GM19099 (cell line): ENCODE data around the gene COL6A2.

ENCODE experiments used
- POLR2A ChIP-seq: IDR thresholded peaks from 3 replicates; pipeline ENCODE4 v1.6.1; 2011; ENCODE audit warnings: low read depth; ENCODE audit not compliant: insufficient read length; ENCODE audit errors: extremely low read depth

COL6A2 gene

GRCh38 chr21:46095814-46096595, 1.9 kb upstream of the COL6A2 start:
- TF ChIP-seq POLR2A = no peak

GRCh38 chr21:46096596-46097335, 1.1 kb upstream of the COL6A2 start:
- TF ChIP-seq POLR2A = no peak

GRCh38 chr21:46098303-46099141, 610 bp downstream of the COL6A2 start:
- no peak for TF ChIP-seq POLR2A

- no peak for TF ChIP-seq POLR2A
Measured at GRCh38 chr21:46099476-46099875, 1.6 kb downstream of the COL6A2 start.

DNA sequence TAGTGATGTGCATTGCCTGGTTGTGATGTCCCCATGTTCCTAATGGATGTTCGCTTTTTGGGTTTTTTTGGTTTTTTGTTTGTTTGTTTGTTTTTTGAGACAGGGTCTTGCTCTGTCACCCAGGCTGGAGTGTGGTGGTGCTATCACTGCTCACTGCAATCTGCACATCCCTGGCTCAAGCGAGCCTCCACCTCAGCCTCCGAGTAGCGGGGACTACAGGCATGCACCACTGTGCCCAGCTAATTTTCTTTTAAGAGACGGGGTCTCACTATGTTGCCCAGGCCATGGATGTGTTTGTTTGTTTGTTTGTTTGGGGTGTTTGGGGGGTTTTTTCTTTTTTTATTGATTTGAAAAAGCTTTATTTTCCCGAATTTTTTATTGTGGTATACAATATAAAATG, 2.1 kb downstream of the COL6A2 start:
- TF ChIP-seq POLR2A = no peak

GRCh38 chr21:46100426-46100825, 2.5 kb downstream of the COL6A2 start:
- TF ChIP-seq POLR2A = no peak

- TF ChIP-seq POLR2A = no peak
Measured at GRCh38 chr21:46100906-46101305, 3.0 kb downstream of the COL6A2 start.

GRCh38 chr21:46104104-46104503, 6.2 kb downstream of the COL6A2 start:
- TF ChIP-seq POLR2A = no peak

DNA sequence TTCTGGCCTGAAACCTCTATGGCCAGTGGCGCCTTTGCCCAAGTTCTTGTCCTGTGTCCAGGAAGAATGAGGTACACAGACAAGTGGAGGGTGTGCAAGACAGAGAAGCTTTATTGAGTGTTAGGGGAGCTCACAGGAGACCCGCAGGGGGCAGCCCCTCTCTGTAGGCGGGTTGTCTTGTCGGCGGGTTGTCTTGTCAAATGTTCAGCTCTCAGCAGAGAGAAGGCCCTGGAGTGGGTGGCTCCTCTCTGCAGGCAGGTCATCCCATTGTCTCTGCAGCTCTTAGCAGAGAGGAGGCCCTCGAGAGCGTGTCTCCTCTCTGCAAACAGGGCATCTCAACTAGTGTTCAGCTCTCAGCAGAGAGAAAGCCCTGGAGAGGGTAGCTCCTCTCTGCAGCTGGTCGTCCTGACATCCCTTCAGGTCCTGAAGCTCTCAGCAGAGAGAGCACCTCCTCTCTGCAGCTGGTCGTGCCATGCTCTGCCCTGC, 11.0 kb downstream of the COL6A2 start:
- TF ChIP-seq POLR2A = no peak

DNA sequence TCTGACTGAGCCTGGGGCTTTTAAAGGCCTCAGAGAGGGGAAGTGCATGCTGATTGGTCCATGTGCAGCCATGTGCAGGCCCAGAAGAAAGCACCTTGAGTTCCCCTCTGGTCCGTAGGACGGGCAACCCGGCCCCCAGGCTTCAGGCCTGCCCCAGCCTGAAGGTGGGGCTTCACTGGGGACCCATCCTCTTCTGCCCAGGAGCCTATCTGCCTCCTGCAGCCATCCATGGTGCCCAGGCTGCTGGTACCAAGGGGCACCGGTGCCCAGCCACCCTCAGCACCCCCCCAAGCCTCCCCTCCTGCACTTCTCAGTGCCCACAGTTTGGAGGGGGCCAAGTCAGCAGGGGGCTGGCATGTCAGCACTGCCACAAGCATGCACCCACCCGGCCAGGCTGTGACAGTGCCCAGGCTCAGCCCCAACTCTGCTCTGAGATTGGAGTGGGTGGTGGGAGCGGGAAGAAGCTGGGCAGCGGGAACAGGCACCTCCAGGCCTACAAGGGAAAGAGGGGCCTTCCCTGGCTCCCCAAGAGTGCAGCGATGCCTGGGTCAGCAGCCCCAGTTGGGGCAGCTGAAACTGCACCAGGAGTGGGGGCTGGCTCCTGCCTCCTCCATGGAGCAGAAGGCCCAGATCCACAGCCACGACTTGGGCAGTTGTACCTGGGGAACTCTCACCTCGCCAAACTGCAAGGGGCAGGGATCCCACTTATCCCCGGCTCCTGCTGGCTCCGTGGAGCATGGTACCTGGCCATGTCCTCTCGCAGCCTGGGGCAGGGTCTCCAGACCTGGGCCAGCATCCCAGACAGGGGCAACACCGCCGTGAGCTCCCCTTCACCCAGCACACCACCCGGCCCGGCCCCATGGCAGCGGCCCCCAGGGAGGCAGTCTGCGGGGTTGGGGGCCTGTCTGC, 11.7 kb downstream of the COL6A2 start:
- TF ChIP-seq POLR2A = no peak

DNA sequence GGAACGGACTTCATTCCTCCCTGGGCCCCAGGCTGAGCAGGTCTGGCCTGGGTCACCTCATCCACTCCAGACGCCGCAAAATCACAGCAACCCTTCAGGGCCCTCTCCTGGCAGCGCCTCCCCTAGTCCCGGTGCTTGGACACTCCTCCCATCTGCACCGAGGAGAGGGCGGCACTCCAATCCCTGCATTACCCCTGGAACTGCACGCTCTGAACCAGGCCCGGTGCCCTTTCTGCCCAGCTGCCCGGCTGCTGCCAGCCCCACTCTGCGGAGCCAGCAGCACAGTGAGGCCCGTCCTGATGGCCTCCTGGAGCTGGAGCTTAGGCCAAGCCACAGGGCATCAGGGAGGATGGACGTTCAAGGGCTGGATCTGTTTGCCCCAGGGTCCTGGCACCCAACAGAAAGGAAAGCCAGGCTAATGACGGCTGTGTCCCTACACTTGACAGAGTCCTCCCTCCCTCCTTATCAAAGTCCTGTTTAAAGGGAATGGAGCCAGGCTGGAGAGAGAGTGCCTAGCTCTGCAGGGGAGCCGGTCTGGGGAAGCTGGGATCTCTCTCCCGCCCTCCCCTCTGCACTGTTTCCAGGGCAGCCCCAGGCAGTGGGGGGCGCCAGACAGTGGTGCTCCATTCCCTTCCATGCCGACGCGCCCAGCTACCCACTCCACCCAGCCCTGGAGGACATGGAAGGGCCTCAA, 12.7 kb downstream of the COL6A2 start:
- TF ChIP-seq POLR2A = no peak

GRCh38 chr21:46111193-46111571, 13.3 kb downstream of the COL6A2 start:
- TF ChIP-seq POLR2A = no peak

DNA sequence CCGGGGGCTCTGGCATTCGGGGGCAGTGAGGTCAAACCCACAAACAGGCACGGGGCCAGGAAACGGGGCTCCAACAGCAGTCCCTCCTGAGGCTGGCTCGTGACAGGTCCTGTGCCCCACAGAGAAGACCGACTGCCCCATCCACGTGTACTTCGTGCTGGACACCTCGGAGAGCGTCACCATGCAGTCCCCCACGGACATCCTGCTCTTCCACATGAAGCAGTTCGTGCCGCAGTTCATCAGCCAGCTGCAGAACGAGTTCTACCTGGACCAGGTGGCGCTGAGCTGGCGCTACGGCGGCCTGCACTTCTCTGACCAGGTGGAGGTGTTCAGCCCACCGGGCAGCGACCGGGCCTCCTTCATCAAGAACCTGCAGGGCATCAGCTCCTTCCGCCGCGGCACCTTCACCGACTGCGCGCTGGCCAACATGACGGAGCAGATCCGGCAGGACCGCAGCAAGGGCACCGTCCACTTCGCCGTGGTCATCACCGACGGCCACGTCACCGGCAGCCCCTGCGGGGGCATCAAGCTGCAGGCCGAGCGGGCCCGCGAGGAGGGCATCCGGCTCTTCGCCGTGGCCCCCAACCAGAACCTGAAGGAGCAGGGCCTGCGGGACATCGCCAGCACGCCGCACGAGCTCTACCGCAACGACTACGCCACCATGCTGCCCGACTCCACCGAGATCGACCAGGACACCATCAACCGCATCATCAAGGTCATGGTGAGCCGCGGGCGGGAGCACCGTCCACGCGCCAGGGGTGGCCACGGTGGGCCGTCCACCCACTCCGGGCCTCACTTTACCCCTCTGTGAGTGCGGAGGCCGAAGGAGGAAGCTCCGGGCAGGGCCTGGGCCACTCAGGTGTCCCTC, 14.2 kb downstream of the COL6A2 start:
- no peak for TF ChIP-seq POLR2A

DNA sequence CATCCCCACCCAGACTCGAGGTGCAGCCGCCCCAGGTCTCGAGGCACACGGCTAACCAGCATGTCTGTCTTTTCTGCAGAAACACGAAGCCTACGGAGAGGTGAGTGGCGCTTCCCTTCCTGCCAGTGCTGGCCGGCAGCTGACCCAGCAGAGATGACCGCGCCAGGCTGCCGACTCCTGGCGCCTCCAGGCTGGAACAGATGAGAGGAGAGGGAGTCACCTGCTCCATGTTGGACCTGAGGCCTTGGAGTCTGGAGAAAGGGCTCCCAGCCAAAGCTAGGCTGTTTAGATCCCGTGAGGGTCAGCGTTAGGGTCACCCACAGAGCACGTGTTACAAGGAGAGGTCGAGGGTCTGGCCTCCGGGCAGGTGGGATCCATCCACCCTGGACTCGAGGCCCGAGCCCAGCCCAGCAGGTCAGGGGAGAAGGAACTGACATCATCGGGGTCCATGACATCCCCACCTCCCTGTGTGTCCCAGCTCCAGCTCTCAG, 14.9 kb downstream of the COL6A2 start:
- TF ChIP-seq POLR2A = no peak
